Measurements from ENCODE around the gene CCDC120.

CCDC120 gene, protein sequence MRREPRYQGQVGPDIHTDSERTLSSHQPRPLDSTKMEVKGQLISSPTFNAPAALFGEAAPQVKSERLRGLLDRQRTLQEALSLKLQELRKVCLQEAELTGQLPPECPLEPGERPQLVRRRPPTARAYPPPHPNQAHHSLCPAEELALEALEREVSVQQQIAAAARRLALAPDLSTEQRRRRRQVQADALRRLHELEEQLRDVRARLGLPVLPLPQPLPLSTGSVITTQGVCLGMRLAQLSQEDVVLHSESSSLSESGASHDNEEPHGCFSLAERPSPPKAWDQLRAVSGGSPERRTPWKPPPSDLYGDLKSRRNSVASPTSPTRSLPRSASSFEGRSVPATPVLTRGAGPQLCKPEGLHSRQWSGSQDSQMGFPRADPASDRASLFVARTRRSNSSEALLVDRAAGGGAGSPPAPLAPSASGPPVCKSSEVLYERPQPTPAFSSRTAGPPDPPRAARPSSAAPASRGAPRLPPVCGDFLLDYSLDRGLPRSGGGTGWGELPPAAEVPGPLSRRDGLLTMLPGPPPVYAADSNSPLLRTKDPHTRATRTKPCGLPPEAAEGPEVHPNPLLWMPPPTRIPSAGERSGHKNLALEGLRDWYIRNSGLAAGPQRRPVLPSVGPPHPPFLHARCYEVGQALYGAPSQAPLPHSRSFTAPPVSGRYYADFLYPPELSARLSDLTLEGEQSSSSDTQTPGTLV

DNA sequence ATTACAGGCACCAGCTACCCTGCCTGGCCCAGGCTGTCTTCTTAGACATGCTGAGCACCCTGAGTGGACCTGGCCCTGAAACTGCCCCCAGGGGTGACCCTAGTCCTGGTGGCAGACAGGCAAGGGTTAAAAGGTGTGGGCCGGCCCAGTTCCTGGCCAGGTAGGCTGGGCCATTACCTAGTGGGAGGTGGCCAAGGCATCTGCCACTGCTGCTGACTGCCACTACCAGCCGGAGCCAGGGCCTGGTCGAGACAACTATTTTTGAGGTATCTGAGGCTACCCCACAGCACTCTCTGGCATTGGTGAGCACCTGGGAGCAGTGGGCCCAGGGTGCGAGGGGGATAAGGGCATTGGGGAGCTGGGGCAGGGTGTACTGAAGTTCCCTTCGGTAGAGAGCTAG is at the start of gene CCDC120:
Gene CCDC120 (plus strand): TSS at position 206 of the 400 bp plus-strand sequence. CDS start 3,043 bp downstream, outside the sequence.
- DNase-seq (ENCODE audit: low read depth), result no peak

DNA sequence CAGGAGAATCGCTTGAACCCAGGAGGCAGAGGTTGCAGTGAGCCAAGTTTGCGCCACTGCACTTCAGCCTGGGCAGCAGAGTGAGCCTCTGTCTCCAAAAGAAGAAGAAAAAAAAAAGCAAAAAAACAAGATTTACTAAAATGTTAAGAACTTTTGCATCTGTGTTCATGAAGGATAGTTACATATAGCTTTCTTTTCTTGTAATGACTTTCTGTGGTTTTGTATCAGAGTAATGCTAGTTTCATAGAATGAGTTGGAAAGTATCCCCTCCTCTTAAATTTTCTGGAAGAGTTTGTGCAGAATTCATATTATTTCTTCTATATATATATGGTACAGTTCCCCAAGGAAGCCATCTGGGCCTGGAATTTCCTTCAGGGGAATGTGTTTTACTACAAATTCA is 39.7 kb upstream of the CCDC120 start:
- DNase-seq (ENCODE audit: low read depth), result no peak

DNA sequence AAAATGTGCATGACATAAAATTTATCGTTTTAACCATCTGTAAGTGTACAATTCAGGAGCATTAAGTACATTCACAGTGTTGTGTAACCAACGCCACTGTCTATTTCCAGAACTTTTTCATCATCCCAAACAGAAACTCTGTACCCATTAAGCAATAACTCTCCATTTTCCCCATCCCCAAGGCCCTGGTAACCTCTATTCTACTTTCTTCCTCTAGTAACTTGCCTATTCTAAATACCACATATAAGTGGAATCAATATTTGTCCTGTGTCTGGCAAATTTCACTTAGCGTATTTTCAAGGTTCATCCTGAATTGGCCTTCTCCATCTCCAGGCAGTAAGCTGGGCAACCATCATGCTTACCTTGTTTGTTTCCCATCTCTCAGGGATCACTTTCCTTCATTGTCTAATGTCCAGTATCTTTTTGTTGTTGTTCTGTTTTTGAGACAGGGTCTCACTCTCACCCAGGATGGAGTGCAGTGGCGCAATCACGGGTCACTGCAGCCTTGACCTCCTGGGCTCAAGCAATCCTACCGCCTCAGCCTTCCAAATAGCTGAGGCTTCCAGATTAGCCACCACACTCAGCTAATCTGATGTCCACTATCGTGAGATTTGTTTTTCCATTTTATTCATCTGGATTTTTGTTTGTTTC is 39.1 kb upstream of the CCDC120 start:
- DNase-seq (ENCODE audit: low read depth), result no peak

DNA sequence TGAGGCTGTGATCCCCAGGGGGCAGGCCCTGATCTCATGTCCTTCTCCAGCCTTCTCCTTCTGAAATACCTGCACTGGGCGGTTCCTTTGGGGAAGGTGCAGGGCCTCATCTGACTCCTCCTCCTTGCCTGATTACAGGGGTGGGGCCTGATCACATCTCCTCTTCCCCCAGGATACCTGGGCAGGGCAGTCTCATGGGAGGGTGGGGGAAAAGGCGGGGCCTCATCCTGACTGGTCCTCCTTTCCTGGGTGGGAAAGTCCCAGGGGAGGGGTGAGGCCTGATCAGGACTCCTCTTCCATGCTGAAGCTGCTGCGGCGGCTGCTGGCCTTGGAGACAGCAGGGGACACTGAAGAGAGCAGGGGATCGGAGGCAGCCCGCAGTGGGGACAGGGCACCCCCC is 28.9 kb upstream of the CCDC120 start:
- DNase-seq (ENCODE audit: low read depth), result no peak

DNA sequence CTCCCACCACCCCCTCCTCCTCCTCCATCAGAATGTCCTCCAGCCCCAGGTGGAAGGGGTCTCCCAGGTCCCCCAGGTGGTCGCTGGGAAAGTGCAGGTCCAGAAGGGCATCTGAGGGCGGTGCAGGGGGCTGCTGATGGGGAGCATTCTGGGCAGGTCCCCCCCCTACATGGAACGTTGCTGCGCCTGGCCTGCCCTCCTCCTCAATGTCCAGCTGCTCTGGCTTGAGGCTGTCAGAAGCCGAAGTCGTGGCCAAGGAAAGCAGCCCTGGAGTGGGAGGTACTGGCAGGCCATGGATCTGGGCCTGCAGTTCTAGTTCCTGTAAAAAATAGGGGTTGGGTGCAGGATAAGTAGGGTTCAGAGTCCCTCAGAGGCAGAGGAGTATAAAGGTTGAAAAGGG is 28.5 kb upstream of the CCDC120 start:
- DNase-seq (ENCODE audit: low read depth), result no peak

DNA sequence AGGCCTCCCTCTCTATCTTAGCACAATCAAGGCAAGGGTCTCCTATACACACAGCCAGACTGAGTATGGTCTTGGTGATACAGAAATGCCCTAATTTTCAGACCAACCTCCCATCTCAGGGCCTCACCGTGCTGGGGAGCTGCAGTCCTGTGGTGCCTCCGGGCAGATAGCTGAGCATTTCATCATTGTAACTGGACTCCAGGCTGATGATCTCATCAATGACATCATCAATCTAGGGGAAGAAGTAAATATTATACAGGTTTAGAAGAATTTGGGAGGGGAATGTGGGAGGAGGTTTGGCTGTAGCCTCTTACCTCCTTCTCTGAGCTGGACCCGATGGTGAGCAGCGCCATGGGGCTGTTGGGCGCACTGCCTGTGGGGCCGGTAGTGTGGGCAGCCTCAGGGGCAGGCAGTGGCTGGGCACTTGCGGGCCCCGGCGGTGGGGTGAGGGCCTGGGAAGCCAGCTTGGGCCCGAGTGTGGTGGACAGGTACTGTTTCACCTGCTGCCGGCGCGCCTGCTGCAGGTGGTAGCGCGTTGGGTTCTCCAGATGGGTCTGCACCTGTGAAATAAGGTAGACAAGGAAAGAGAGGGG is 20.8 kb upstream of the CCDC120 start:
- DNase-seq (ENCODE audit: low read depth), result peak; percentile 78

DNA sequence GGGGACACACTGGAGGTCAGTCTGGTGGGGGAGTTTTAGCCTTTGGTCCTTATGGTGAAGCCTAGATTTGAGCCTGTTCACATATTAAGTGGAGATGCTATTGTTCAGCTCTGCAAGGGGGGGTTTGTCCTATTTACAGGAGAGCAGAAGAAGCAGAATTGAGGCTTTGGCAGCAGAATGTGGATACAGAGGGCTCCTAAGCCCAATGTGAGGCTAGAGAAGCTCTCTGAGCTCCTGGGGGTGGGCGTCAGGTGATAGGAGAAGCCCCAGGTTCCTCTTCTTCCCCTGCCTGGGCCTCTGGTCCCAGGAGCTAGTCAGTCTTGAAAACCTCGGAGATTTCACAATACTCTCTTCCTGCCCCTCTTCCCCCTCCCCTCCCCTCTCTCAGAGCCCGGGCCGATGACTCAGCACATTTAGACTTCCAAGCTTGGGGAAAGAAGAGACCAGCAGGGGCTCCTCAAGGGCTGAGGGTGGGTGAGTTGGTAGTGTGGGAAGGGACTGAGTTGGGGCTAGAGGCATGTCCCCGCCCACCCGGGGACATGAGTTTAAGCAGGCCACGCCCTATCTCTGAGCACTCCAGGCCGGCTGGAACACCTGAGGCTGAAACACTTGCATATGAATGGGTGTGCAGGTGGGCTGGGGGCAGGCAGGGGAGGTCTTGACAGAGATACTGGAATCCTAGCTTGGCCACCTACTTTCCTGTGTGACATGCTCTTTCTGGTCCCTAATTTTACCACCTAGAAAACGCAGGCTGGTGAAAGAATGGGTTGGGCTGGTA is 19.0 kb upstream of the CCDC120 start:
- DNase-seq (ENCODE audit: low read depth), result peak; percentile 95

DNA sequence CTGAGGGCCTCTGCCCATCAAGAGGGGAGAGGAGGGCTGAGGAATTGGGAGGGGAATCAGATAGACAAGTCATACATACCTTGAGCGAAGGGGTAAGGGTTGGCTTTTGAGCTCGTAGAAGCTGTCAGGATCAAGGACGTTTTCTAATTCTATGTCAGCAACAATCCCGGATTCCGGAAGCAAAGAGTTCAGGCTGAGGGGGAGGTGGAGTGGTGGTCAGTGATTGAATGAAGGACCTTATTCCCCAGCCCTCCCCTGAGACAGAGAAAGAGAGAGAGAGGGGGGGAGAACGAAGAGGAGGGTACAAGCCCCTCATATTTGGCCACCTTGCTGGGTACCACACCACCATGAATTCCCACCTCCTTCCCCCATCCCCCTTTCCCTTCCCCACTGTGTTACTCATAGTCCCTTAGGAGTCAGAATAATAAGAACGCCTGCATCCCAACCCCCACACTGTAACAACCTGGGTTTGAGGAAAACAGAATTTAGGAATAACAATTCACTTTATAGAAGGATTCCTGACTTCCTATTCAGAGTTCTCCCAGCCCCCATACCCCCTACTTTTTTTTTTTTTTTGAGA is 18.3 kb upstream of the CCDC120 start:
- peak; percentile 59 for DNase-seq (ENCODE audit: low read depth)

DNA sequence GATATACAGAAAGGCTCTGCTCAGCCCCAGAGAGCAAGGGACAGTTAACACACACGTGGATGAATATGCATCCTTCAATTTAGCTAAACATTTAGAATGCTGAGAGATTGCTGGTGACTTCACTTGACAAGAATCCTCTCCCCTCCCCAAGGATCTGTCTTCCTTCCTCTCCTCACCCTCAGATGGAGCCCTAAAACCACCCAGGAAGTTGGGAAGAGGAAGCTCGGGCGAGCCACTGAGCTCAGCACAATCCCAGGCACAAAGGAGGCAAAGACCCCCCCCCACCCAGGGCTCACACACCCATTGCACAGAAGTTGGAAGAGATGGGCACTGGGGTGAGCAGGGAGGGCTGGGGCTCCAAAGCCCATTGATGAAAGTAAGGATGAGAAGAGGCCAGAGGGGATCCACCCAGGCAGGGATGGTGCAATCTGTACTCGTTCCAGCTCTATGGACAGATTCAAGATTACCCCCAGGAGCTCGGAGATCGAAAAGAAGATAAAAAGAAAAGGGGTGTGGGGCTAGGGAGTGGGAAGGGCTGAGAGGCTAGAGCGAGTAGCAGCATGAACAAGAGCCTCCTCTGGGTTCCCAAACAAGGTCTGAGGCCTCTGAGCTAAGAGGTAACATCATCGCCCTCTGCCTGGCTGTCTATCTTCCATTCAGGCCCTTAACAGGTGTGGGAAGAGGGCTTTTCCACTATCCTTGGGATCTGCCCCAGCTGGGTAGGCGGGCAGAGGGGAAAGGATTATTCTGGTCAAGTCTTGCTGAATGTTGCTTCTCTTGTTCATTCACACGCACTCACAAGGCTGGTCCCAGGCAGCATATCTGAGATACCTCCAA is 16.8 kb upstream of the CCDC120 start:
- DNase-seq (ENCODE audit: low read depth), result peak; percentile 82

DNA sequence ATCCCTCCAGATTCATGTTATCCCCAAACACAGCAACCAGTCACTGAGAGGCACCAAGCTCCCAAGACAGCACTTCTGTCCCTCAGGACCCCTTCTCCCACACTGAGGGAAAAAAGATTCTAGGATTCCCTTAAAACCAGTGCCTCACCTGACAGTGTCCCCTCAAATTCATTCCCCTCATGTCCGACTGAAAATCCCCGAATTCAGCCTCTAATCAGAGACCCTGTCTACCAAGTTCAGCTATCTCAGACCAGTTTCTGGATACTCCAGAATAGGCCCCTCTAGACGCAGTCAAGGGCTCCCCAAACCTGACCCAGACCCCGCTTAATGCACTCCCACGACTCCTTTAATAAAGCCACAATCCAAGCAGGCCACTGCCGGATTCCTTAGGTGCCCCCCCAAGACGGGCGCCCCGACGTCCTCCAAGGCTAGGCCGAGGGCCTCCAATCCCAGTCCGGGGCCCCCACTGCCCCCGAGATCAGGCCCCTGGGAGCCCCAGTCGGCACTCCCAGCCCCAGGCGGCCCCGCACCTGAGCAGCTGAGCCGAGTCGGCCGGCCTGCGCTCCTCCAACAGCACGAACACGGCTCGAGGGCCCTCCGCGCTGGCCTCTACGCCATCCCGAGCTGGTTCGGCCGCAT is 16.1 kb upstream of the CCDC120 start:
- DNase-seq (ENCODE audit: low read depth), result peak; percentile 28

DNA sequence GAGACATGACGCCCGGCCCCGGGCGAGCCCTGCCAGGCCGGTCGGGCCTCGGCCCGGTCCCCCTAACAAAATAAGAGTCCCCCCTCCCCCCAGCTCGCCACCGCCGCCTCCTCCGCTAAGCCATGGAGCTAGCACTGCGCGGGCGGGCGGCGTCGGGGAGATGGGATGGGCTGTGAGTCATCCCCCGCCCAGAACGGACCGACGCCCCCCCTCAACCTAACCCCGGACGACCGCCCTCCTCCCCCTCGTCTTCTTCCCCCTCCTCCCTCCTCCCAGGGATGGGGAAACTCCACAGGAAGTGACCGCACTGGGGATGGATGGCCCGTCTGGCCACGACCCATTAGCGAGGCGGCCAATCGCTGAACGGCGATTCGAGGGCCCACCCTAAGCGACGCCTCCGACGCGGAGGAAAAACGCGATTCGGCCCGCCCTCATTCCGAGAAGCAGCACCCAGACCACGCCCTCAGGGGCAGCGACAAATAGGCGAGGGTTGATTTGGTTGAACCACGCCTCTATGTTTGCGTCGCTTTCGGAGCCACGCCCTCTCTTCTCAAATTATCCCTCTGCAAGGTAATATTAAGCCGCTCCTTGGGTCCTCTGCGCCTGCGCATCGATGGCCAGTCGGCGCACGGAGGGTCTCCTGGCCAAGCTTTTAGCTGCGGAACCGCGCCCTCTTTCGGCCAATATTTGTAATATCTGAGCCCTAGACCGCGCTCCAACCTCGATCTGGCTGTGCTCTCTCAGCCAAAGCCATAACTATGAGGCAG is 15.4 kb upstream of the CCDC120 start, which contains the start of gene TFE3:
Gene TFE3 (minus strand): TSS at position 138 of the 767 bp plus-strand sequence. CDS start 131 bp downstream, at position 7.
- peak; percentile 98 for DNase-seq (ENCODE audit: low read depth)

DNA sequence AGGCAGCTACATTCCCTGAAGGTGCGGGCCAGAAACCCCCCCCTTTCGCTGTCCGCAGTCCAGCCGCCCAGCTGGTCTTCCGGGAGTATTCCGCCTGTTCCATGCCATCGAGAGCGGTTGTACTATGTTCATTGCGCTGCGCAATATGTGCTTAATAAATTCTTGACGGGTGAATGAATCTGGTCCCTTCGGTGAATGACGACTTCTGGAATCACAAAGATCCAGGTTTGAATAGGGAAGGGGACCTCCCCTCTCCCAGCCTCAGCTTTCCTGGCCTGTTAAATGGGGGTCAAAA is 14.9 kb upstream of the CCDC120 start:
- no peak for DNase-seq (ENCODE audit: low read depth)

DNA sequence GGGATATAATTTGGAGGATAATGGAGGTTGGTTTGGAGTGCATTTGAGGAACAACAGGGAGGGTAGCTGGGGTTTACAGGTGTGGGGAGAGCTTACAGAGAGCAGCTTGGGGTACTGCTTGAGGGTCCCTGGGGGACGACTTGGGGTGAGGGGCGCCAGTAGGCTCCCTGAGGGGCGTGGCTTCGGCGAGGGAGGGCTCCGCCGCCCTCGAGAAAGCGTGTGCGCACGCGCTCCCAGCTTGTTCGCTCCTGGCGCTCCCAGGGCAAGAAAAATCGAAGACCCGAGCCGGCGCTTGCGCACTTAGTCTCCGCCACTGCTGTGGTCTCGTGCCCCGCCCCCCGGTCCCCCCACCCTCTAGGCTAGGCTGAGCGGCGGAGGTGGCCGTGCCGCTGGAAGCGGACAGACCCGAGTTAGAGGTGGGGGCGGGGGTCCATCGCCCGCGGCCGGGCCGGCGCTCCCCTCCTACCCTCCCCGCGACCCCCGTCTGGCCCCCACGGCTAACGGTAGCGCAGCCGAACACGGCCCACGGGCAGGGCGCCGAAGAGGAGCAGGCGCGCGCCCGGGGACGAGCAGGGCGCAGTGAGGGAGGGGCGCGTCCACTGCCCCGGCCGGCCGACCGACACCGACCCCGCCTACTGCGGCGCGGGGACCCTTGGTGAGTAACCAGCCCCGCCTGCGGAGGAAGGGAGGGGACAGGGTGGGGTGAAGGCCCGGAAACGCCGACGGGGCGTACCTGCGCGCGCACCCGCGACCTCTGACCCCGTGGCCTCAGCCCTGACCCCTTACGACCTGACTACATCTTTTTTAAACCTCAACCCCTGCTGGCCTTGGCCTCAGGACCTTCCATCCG is 5.4 kb upstream of the CCDC120 start:
- DNase-seq (ENCODE audit: low read depth), result peak; percentile 64

DNA sequence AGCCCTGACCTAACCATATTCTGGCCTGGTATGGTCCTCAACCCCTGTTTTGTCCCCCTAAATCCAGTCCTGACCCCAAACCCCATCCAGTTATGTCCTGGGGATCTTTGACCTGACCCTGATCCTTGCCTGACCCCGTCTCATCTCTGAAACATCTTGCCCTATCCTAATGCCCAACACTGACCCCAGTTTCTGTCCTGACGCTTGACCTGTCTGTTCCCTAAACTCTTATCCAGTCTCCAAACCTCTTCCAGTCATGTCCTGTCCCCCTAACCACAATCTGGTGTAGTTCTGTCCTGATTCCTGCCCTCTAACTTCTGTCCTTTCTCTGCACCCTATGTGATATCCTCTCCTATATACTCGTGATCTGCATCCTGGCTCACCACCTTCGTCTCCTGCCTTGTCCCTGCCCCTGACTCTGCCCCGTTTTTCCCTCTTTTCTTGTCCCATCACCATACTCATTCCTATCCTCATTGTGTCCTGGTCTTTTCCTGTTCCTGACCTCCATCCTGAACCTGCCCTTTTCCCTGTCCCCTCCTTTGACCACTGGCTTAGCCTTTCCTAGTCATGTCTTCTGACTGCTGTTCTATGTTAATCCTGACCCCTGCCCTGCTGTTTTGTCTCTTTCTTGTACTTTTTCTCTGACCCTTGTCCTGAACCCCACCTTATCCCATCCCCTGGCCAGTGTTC is 4.6 kb upstream of the CCDC120 start:
- DNase-seq (ENCODE audit: low read depth), result no peak

DNA sequence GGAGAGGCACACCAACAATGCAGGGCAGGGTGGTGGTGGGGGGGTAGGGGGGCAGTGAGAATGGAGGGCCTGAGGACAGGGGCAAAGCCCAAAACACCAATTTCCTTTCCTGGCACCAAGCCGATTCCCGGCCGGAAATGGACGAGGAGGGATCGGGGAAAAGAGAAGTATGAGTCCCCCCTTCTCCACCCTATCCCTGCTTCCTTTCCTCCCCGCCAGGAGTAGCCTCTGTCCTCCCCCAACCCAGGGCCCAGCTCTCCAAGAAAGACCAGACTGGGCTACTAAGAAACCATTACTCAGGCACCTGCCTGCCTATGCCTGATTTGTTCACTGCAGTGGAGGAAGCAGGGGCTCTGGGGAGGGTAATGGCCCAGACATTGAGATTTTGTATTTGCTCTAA is 402 bp downstream of the CCDC120 start:
- no peak for DNase-seq (ENCODE audit: low read depth)

DNA sequence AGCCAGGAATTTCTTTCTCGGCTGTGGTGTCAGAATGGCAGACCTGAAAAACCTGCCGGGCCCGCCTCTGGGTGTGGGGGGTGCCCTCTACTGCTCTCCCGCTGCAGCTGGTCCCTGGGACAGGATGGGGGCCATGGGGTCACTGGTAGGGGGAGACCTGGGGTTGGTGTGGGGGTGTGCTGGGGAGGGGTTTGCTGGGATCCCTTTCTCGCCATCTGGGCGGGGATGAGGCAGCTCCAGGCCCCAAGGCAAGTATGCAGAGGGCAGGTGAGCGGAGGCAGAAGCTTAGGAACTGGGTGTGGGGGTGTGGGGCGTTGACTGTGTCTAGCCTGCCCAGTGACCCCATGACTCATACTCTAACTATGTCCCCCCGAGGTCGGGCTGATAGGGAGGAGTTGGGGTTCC is 884 bp downstream of the CCDC120 start:
- DNase-seq (ENCODE audit: low read depth), result no peak

DNA sequence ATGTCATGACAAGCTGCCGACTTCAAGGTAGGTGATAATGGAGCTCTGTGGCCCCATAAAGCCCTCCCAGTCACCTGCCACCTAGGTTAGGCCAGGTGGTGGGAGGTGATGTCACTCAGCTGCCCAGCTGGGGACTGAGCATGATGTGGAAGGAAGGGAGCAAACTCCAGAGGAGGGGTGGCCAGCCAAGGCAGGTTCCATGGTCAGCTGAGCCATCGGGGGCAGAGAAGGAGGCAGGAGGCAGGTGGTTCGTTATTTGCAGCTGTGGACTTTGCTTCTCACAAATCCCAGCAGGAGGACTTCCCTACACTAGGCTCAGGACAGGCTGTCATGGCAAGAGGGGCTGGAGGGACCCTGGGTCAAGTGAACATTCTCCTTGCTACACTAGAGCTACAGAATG is 2.1 kb downstream of the CCDC120 start:
- DNase-seq (ENCODE audit: low read depth), result no peak

DNA sequence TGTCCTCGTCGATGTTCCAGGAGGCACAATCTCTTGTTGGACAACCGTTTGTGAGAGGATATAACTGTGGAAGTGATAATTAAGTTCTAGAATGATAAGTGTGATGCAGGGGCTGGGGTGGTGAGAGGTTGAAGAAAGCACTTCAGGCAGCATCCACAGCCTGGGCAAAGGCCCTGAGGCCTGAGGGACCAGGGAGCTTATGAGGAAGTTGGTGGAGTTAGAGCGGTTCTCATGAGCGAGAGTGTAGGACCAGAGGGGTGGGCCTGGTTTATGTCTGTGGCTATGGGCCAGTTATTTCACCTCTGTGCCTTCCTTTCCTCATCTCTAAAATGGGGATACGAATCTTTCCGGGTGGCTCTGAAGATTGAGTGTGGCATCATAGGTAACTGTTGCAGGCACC is 2.7 kb downstream of the CCDC120 start:
- no peak for DNase-seq (ENCODE audit: low read depth)

Data from ELR (cell line).